IPS DF 4.7 (cell line): ENCODE measurements around the gene ZNF214.

ENCODE experiments used
- DNase-seq: peaks from one replicate; pipeline ENCODE4 v3.0.0-alpha.2; 2013; ENCODE audit warnings: low spot score; ENCODE audit errors: extremely low read depth

Gene ZNF214

GRCh38 chr11:7020183-7020917, at the start of gene ZNF214, which contains the start of gene NLRP14:
Gene ZNF214 (minus strand): TSS chr11:7020346. CDS start chr11:7002835, 17,511 bp downstream.
Gene NLRP14 (plus strand): TSS chr11:7020479. CDS start chr11:7038587, 18,108 bp downstream.
- DNase-seq = peak; percentile 75

- DNase-seq = no peak
These were observed 42.4 kb upstream of the ZNF214 start for GRCh38 chr11:7062534-7062933.

- DNase-seq = no peak
These were observed 40.7 kb upstream of the ZNF214 start for GRCh38 chr11:7060868-7061267.

GRCh38 chr11:7057641-7058040, 37.5 kb upstream of the ZNF214 start:
- no peak for DNase-seq

GRCh38 chr11:7056828-7057513, 36.8 kb upstream of the ZNF214 start:
- no peak for DNase-seq

- no peak for DNase-seq
These were observed 30.0 kb upstream of the ZNF214 start for GRCh38 chr11:7050191-7050590.

GRCh38 chr11:7046474-7047175, 26.5 kb upstream of the ZNF214 start:
- no peak for DNase-seq

- DNase-seq = no peak
These were observed 13.9 kb upstream of the ZNF214 start for GRCh38 chr11:7034019-7034418.

- no peak for DNase-seq
These were observed 12.5 kb upstream of the ZNF214 start for GRCh38 chr11:7032692-7033091.

GRCh38 chr11:7031471-7031871, 11.3 kb upstream of the ZNF214 start:
- no peak for DNase-seq

- DNase-seq = no peak
These were observed 10.7 kb upstream of the ZNF214 start for GRCh38 chr11:7030836-7031235.

- no peak for DNase-seq
These were observed 8.0 kb upstream of the ZNF214 start for GRCh38 chr11:7028141-7028540.

- DNase-seq = no peak
These were observed 1.2 kb upstream of the ZNF214 start for GRCh38 chr11:7021318-7021717.

- DNase-seq = no peak
These were observed 505 bp downstream of the ZNF214 start for GRCh38 chr11:7019500-7020182.

GRCh38 chr11:7016011-7016410, 4.1 kb downstream of the ZNF214 start:
- no peak for DNase-seq

- no peak for DNase-seq
These were observed 6.0 kb downstream of the ZNF214 start for GRCh38 chr11:7014118-7014517.

GRCh38 chr11:7004482-7004881, 15.7 kb downstream of the ZNF214 start:
- DNase-seq = no peak

- DNase-seq = no peak
These were observed 24.4 kb downstream of the ZNF214 start for GRCh38 chr11:6995703-6996102.

GRCh38 chr11:6992457-6993417, 27.4 kb downstream of the ZNF214 start:
- no peak for DNase-seq

GRCh38 chr11:6992026-6992425, 28.1 kb downstream of the ZNF214 start:
- DNase-seq = no peak
